GM21786 (cell line): ENCODE results near the gene VWA1.
A peak's percentile ranks its signal among the peaks of the same experiment; 100 is the strongest.

ENCODE experiments used
- ATAC-seq: cut with Tn5 transposase; IDR thresholded peaks from one replicate; pipeline ENCODE4 v1.9.1; 2021; ENCODE audit not compliant: unreplicated experiment

Gene VWA1, protein sequence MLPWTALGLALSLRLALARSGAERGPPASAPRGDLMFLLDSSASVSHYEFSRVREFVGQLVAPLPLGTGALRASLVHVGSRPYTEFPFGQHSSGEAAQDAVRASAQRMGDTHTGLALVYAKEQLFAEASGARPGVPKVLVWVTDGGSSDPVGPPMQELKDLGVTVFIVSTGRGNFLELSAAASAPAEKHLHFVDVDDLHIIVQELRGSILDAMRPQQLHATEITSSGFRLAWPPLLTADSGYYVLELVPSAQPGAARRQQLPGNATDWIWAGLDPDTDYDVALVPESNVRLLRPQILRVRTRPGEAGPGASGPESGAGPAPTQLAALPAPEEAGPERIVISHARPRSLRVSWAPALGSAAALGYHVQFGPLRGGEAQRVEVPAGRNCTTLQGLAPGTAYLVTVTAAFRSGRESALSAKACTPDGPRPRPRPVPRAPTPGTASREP

DNA sequence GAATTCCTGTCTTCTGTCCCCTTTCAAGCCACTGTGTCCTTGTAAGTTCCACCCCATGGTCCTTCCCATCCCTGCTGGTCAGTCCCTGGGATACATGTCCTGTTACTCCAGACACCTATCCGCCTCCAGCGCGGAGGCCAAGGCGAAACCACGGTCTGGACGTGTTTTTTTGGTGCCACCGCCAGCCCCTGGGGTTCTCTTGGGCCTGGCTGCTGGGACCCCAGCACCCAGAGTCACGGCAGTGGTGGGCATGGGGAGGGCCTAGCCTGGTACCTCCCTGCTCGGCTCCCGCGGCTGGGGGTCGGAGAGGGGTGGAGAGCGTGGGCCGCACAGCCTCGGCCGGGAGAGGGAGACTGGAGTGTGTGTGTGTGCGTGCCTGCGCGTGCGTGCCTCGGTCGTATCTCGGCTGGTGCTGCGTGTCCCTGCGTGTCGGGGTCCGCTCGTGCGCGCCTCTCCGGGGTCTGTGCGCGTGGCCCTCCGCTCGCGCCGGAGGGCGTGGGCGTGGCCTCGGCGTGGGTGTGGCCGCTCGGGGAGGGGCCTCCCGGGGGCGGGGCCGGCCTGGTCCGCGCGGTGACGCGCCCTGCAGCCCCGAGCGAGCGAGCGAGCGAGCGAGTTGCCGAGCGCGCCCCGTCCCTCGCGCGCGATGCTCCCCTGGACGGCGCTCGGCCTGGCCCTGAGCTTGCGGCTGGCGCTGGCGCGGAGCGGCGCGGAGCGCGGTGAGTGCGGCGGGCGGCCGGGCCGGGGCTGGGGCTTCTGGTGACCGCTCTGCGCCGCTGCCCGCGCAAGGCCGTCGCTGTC, at the start of gene VWA1:
VWA1 (plus strand) TSS at position 585 of the 798 bp plus-strand sequence; CDS start at position 644, 59 bp downstream.
- no peak for ATAC-seq

DNA sequence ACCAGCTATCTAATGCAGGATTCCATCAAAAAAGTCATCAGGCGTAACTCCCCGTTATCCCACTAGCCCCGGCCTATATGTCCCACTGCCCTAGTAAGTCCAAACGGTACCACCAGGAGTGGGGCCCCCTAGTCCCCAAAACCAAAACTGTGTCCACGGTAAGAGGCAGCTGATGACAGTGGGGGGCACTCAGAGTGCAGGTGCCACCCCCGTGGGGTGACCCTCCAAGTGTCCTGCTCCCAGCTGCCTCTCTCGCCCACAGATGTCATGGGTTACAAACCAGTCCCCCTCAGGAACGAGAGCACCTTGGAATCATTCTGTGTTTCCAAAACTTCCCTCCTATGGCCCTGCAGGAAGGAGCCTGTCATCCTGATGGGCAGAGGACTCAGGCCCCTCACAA, 49.6 kb upstream of the VWA1 start:
- ATAC-seq = no peak

DNA sequence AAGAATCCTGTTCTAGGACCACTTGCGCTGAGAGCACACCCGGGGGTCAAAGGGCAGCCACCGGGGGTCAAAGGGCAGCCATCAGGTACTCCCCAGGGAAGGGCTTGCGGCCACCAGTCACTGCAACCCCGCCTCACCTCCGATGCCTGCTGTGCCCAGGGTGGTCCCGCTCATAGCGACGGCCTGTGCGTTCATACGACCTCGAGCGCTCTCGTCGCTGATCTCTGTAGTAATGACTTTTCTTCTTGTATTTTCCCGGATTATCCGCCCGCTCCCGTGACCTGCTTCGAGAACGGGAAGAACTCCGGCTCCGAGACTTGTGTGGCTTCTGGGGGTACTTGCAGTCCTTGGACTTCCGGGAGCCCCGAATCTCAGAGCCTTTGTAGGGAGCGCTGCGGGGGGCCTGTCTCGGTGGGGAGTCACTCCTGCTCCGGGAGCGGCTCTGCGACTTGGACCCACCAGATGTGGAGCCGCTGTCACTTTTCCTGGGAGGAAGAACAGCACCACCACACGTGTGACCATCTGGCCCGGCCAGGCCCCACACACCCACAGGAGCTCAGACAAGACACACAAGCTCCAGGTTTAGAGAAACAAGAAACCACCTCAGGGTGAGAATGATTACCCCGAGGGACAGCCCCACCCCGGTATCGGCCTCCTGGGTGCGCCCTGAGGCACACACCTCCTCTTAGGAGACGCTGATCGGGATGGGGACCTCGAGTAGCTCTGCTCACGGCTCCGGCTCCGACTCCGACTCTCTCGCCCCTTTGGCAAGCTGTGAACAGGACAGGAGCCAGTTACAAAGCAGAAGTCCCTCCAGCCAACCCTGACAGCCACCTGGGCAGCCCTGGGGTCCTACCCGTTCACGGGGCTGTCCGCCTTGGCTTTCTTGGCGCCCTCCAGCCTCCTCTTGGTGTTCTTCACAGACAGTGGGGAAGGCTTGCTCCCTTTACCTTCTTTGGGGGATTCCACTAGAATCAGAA, 48.1 kb upstream of the VWA1 start:
- ATAC-seq = no peak

DNA sequence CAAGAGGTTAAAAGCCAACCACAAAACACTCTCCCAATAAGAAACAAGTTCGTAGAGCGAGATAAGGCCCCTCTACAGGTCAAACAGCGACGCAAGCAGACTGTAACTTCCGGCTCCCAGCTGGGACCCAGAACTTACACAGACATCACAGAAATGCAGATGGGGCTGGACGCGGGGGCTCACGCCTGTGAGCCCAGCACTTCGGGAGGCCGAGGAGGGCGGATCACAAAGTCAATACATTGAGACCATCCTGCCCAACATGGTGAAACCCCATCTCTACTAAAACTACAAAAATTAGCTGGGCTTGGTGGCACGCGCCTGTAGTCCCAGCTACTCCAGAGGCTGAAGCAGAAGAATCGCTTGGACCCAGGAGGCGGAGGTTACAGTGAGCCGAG, 47.4 kb upstream of the VWA1 start:
- ATAC-seq = no peak

DNA sequence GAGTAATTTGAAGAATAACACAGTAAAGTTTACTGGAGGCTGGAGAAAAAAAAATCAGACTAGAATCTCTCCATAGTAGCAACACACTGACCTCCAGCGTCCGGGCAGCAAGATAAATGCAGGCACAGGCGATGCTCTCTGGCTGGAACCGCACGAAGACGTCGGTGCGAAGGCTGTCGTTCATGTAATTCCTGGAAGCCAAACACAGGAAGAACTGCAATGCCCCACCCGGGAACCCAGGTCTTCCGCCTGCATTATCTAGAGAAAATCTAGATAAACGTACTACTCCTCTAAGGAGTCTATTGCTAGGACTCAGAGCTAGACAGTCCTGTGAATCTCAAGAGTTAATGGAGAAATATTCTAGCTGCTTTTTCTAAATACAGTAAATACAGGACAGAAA, 44.8 kb upstream of the VWA1 start:
- no peak for ATAC-seq

DNA sequence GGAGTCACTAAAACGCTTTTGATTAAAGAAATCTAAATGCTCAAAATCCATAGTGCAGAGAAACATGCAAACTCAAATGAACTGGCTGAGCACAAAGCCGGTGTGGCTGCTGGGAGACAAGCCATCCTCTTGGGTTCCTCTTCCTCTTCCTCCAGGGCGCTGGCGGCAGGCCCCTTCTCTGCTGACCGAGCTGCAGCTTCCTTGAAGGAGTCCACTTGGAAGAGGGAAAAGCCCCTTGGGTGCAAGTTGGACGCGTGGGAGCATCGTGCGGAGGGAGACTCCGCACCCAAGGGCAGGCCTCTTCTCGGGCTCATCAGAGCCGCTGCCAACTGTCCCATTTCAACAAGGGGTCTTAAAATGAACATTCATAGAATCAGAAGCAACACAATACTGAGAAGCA, 44.3 kb upstream of the VWA1 start:
- ATAC-seq = no peak

DNA sequence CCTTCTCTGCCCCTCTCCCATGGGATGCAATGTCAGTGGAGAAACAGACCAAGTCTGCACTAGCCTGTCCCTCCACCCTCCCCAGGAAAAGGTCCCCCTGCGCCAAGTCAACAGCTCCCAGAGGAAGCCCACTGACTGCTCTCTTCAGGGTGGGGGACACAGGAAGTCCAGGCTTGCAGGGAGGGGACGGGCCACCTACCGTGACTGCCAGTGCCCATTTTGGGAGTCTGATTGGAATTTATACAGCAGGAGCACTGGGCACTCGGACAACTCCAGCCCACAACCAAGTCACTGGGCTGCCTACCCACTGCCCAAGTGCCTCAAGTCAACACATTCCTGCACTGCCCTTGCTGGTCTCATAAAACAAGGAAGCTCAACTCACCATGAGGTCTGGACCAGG, 42.5 kb upstream of the VWA1 start:
- ATAC-seq = no peak

DNA sequence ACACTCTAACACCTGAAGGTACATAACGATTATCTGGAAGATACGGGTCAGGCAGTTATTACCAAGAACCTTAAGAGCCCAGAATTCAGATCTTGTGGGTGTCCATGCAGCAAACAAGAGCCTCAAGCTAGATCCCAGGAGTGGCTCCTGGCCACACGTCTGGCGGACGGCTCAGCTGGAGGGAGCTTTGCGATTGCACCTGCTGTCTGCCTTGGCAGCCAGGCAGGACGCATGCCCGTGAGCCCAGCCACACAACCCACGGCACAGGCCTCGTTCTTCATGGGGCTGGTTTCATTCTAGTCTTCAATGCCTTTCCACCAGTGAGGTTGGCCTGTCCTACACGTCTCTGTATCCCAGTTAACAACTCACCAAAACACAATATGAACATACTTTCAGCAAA, 42.1 kb upstream of the VWA1 start:
- no peak for ATAC-seq

DNA sequence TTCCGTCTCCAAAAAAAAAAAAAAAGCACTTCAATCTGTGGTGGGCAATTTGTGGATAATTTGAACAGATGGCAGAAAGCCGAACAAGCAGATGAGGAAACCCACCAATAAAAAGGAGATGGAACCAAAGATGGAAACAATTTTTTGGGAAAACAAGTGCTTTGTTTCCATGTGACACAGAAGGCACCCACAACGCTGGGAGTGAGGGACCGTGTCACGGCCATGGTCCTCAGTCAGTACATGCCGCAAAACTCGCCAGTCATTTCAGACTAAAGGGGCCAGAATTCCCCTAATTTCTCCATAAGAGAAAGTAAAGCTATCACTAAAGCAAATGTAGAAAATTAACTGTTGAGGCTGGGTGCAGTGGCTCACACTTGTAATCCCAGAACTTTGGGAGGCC, 41.4 kb upstream of the VWA1 start:
- ATAC-seq = no peak

DNA sequence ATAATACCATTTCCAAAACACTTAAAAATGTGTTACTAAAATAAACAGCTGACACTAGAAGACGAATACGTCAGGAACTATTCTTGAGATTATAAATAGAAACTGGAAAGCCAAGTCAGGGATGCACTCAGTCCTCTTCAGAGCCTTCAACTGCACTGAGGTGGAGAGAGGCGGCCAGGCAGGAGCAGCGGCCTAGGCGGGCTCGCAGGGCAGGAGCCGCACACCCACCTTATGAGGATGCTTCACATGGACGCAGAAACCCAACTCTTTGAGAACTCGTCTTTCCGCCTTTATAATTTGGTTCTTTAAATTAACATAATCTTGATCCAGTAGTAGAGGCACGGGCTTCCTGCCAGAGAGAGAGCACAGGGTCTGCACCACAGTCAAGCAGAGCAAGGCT, 40.3 kb upstream of the VWA1 start:
- no peak for ATAC-seq

DNA sequence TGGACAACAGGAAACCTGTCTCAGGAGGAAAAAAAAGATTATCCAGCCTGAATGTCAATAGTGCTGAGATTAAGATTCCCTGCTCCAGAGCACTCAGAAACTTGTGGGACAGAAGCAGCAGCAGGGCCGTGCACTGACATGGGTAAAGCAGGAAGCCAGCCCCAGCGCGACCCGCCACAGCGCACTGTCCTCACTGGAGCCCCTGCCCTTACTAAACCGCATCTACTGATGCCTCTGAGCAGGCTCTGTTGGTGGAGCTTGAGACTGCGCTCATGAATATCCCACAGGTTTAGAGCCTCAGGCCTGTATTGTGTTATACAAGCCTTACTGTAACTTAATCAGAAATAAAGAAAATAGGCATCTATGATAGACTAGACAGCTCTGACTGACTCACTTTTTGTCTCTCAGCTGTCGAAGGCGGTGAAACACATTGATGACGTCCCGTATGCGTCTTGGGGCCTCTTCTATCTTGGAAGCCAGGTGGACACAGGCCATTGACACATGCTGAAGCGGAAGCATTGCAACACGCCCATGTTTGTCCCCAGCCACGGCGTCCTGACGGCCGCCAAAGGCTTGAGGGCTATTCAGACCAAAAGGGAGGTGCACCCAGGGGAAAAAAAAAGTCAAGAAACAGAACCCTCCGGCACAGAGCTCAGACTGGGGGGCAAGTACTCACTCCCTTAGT, 37.5 kb upstream of the VWA1 start:
- ATAC-seq = no peak

DNA sequence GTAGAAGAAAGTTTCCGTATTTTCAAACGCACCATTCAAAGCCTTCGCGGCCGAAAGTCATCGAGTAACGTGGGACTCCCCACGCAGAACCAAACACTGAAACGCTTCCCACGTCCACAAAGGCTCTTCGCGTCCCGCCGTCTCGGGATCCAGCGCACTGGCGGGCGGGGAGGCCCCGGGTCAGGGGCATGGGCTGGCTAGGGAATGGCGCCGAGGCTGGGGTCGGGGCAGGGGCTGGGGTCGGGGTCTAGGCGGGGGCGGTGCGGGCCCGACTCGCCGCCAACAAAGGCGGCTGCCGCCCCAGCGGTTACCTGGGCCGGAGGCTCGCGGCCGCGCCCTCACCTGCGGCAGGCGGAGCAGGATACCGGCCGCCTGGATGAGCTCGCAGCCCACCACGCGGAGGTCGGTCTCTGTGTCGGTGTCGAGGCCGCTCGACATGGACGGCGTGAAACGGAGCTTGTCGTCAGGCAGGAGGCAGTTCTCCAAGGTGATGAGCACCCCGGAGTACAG, 36.8 kb upstream of the VWA1 start:
- no peak for ATAC-seq

DNA sequence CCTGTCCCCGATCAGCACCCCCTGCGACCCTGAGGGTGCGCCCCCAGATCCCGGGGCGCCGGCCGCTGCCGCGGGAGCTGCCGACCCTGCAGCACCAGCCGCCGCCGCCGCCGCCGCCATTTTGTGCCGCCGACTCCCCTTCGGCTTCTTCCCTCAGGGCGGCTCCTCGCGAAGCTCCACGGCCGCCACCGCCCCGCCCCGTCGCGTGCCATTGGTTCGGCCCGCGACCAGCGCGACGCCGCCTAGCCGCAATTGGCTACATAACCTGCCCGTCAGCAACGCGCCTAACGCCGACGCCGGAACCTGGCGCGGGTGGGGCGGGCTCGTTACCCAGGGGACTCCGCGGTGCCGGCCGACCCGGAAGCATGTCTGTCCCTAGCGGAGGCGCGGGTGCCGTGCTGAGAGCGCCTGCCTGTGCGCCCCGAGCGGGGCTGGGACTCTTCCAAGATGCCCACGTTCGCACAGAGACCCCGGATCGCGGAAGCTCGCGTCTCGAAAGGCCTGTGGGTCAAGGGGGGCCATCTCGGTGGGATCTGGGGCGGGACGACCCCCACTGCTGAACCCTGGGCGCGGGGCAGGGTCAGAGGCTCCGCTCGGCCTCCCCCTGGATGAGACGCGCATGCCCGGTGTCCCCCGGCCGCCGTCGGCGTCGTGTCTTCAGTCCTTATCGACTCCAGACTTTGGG, 36.2 kb upstream of the VWA1 start, which contains the start of gene CCNL2:
CCNL2 (minus strand) TSS at position 149 of the 685 bp plus-strand sequence; CDS start at position 120, 29 bp downstream.
- ATAC-seq = peak; percentile 95

DNA sequence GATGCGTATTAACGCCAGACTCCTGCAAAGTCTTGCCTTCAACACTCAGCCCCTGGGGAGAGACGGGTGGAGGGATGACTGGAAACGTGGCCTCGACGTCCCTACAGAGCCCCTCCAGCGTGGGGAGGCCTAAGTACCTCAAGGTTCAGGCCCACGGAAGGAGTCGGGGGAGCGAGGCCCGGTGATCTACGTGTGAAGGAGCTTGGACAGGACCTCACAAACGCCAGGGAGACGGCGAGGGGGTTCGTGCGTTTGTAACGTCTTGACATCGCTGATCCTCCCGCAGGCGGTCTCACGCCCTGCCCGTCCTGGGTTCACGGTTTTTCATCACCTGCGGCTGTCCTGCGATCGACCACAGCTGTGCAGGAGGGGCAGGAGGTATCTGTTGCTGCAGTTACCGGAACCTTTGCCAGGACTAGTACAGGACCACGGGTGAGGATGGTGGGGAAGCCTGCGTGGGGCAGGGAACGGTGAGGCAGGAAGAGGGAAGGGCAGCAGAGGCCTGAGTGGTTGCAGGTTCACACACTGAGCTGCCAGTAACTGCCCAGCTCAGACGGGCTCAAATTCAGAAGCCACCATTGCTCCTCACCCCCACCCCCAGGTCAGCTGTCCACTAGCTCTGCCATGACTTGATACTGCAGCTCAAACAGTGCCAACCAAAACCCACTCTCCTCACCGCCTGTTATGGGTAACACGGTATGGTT, 35.5 kb upstream of the VWA1 start:
- ATAC-seq = no peak

DNA sequence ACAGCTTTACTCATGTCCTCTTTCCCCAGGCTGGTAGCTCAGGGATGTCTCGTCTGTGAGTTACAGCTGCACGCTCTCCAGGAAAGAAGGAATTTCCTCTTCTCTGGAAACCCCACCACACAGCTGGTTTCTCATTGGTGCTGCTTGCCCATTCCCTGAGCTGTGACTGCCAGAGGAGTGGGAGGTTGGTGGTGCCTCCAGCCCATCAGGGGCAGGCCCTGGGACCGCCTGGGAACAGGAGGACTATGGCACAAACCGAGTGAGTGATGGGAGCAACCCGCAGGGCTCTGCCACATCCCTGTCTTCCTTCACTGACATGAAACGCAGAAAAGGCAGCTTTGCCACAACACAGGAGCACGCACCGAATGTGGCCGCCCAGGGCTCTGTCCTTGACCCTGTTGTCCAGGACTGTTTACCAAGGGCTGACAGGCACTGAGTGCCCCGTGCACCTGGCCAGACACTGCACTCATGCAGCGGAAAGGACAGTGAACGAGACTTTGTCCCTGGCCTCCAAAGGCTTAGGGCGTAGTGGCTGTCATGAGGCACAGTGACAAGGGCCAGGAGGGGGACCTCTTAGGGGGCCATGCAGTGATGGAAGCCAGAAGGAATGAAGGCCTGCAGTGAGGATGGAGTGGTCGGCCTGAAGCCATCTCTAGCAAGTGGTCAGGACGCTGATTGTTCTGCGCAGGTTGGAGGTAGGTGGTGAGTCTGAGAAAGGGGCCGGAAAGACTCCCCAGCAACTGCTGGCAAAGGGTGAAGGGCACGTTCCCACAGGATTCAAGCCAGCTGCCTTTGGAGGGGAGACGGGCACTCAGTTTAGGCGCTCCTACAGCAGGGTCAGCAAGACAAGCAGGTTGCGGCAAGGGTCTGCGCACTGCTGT, 34.7 kb upstream of the VWA1 start:
- ATAC-seq = no peak

DNA sequence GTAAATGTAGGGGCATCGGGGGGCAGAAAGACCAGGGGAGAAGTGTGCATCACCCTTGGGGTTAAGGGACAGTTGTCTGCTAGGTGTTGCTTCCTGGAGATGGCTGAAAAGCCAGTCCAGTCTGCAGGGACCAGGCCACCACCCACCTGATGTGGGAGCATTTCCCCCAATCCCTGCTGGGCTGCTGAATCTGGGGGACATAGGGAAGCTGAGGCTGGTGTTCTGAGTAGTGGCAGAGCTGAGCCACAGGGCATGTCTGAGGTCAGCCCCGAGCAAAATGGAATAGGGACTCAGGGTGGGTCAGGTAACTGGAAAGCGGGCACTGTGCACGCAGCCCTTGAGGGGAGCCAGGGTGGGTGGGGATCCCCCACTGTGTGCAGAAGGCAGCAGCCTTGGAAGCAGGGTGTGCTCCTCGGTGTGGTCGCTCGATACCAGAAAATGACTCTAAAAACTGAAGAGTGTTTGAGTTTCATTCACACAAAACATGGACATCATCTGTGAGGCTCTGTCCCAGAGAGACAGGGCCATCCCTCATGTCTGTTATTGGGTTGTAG, 34.0 kb upstream of the VWA1 start:
- ATAC-seq = no peak

DNA sequence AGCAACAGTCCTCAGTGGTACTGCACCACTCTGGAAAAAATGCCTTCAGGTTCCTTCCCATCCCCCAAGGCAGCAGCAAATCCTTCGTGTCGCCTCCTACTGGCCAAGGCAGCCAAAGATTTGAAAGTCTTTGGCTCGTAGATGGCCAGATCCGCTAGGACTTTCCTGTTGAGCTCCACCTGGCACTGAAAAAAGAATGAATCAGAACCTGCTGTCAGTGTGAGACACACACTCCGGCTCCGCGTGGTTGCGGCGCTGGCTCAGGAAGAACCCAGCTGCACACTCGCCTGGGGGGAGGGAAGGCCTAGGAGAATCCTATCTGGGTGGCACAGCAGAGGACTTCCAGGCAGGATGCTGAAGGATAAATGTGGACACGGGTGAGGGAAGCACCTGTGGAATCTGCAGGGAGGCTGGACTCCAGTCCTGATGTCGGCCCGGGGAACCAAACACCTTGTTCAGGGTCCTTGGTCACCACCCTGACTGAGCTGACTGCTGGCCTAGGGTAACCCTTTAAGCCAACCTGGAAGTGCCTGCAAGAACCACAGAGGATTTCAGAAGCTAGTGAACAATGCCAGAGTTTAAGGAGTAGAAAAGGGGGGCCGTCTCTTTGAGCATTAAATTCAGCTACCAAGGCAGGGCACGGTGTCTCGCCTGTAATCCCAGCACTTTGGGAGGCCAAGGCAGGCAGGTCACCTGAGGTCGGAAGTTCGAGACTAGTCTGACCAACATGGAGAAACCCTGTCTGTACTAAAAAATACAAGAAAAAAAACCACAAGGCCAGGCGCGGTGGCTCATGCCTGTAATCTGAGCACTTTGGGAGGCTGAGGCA, 33.2 kb upstream of the VWA1 start:
- ATAC-seq = no peak
